ENCODE results near the gene MYB. TPM values are rescaled to one million over a fixed set of nuclear protein-coding genes. Genes with fewer than 3 reads are reported as not detected.

Gene MYB
- total RNA-seq, 4 donors from 2014 or later: 0.13 to 1.2 (median 0.93) TPM; not detected in 1

DNA sequence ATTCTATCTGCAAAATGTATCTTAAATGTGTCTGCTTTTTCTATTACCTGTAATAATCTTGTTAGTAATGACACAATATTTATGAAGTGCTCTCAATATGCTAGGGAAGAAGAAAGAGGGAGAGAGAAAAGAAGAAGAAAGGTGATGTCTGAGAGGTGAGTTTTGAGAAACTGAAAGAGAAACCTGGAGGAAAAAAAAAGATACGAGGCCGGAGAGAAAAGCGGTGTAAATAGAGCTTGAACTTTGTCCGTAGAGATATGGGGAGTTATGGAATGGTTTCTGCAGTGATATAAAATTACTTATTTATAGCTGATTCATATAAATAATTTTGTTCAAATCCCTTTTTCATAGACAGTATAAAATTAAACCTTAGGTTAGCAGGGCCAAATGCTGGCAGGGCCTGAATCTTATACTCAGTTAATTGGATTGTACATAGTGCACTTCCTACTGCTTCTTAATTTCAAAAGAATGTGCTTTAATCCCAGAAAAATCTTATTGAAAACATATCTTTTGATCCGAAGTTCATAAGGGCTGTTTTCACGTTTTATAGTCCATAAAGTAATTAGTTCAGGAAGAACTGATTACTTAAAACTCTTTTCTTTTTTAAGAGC lies 43.0 kb downstream of the MYB start:
- ATAC-seq: no peak
- Histone ChIP-seq H3K4me1 (no peaks in the 10 kb centered on the region), H3K36me3 (no peaks in the 10 kb centered on the region), H3K4me3 (no peak overlapping the region), H3K9me3 (no peaks in the 10 kb centered on the region), H3K27me3 (no peaks in the 10 kb centered on the region), H3K27ac (no peak overlapping the region)
- TF ChIP-seq CTCF (IDR thresholded peaks at IDR 0.05): no peak
- no peak for TF ChIP-seq POLR2A (IDR thresholded peaks at IDR 0.05)
- no peak for TF ChIP-seq POLR2AphosphoS5 (IDR thresholded peaks at IDR 0.05)
- no peak for TF ChIP-seq EP300 (IDR thresholded peaks at IDR 0.05)
- 62 to 74% methylated on average over 6 of the region's 6 CpGs for WGBS, 2 donors (ENCODE audit: low coverage in 1 of 2)

- H3K27ac ChIP-seq: no peak overlapping the region
- ATAC-seq: no peak
- TF ChIP-seq EP300 (IDR thresholded peaks at IDR 0.05) (no peak), POLR2AphosphoS5 (IDR thresholded peaks at IDR 0.05) (no peak), POLR2A (IDR thresholded peaks at IDR 0.05) (no peak), CTCF (IDR thresholded peaks at IDR 0.05) (no peak)
These were observed 44.8 kb downstream of the MYB start for GRCh38 chr6:135225911-135226310.

GRCh38 chr6:135226537-135226936 lies 45.4 kb downstream of the MYB start:
- no peak for ATAC-seq
- Histone ChIP-seq H3K4me3 (no peak overlapping the region), H3K36me3 (no peaks in the 10 kb centered on the region), H3K27ac (no peak overlapping the region), H3K9me3 (no peaks in the 10 kb centered on the region), H3K27me3 (no peaks in the 10 kb centered on the region), H3K4me1 (no peaks in the 10 kb centered on the region)
- TF ChIP-seq EP300 (IDR thresholded peaks at IDR 0.05) (no peak), CTCF (IDR thresholded peaks at IDR 0.05) (no peak), POLR2AphosphoS5 (IDR thresholded peaks at IDR 0.05) (no peak), POLR2A (IDR thresholded peaks at IDR 0.05) (no peak)
- no CpG with 5 or more reads among the region's 1 CpG for WGBS, 2 donors (ENCODE audit: low coverage in 1 of 2)

More at GRCh38 chr6:135225911-135226310, 44.8 kb downstream of the MYB start:
- Histone ChIP-seq H3K9me3 (no peaks in the 10 kb centered on the region), H3K27me3 (no peaks in the 10 kb centered on the region), H3K36me3 (no peaks in the 10 kb centered on the region), H3K4me3 (no peak overlapping the region), H3K4me1 (no peaks in the 10 kb centered on the region)
- 74 to 98% methylated on average over 5 of the region's 5 CpGs for WGBS, 2 donors (ENCODE audit: low coverage in 1 of 2)

- no peak overlapping the region for H3K27ac ChIP-seq
- TF ChIP-seq POLR2AphosphoS5 (IDR thresholded peaks at IDR 0.05): no peak
- TF ChIP-seq POLR2A (IDR thresholded peaks at IDR 0.05): no peak
- no peak for ATAC-seq
- H3K36me3 ChIP-seq: no peaks in the 10 kb centered on the region
- H3K27me3 ChIP-seq: no peaks in the 10 kb centered on the region
- 66 to 100% methylated on average over 2 of the region's 2 CpGs for WGBS, 2 donors (ENCODE audit: low coverage in 1 of 2)
- H3K4me1 ChIP-seq: no peaks in the 10 kb centered on the region
- no peaks in the 10 kb centered on the region for H3K9me3 ChIP-seq
- no peak overlapping the region for H3K4me3 ChIP-seq
These were observed 46.2 kb downstream of the MYB start for GRCh38 chr6:135227349-135227748.

DNA sequence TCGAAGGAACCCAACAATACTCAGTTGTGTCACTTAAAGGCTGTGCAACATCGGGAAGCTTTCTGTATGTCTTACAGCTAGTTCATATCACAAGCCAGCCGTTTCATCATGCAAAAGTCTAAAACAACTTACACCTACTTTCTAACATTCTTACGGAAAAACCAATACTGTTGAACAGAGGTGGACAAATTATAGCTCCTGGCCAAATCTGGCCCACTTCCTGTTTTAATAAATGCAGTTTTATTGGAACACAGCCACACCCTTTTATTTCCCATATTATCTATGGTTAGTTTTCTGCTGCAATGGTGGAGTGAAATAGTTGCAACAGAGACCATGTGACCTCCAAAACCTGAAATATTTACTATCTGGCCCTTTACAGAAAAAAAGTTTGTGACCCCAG lies 46.6 kb downstream of the MYB start:
- no peak overlapping the region for H3K27ac ChIP-seq
- no peaks in the 10 kb centered on the region for H3K9me3 ChIP-seq
- TF ChIP-seq CTCF (IDR thresholded peaks at IDR 0.05) (no peak), POLR2AphosphoS5 (IDR thresholded peaks at IDR 0.05) (no peak), EP300 (IDR thresholded peaks at IDR 0.05) (no peak), POLR2A (IDR thresholded peaks at IDR 0.05) (no peak)
- 97 to 98% methylated on average over 4 of the region's 4 CpGs for WGBS, 2 donors (ENCODE audit: low coverage in 1 of 2)
- H3K4me3 ChIP-seq: no peak overlapping the region
- H3K4me1 ChIP-seq: no peaks in the 10 kb centered on the region
- no peaks in the 10 kb centered on the region for H3K36me3 ChIP-seq
- H3K27me3 ChIP-seq: no peaks in the 10 kb centered on the region
- ATAC-seq: no peak
